Mesothelial cell of epicardium (in vitro differentiated cells): Measurements from ENCODE around the gene GNAI2. TPM values are rescaled to one million over a fixed set of nuclear protein-coding genes. Genes with fewer than 3 reads are reported as not detected.

Experiments used
- DNase-seq, 2 experiments: peaks; one replicate each; pipeline ENCODE4 v3.0.0; 2021; ENCODE audit warnings: low spot score in 2 of 2; ENCODE audit not compliant: unreplicated experiment in 2 of 2
- H3K27ac Mint-ChIP-seq: 2 replicates; pipeline ENCODE4 v1.8.0; 2021; ENCODE audit warnings: mixed read lengths
- H3K27me3 Mint-ChIP-seq: 2 replicates; pipeline ENCODE4 v1.8.0; 2021; ENCODE audit warnings: low read depth, mixed read lengths
- H3K36me3 Mint-ChIP-seq: 2 replicates; pipeline ENCODE4 v1.8.0; 2021; ENCODE audit warnings: mixed read lengths
- H3K4me1 Mint-ChIP-seq: 2 replicates; pipeline ENCODE4 v1.8.0; 2021; ENCODE audit warnings: mixed read lengths
- H3K4me3 Mint-ChIP-seq: 2 replicates; pipeline ENCODE4 v1.8.0; 2021; ENCODE audit warnings: mild to moderate bottlenecking, moderate library complexity, mixed read lengths
- H3K9me3 Mint-ChIP-seq: 2 replicates; pipeline ENCODE4 v1.8.0; 2021; ENCODE audit warnings: mixed read lengths
- microRNA-seq: library from miRNA; unstranded; fragments of <30 nt; microRNA quantifications from one replicate; pipeline ENCODE4 v1.2.0, GENCODE V29; 2021; ENCODE audit warnings: inconsistent platforms, mixed read lengths
- total RNA-seq: library from RNA; stranded (reverse); gene quantifications from 3 replicates; pipeline ENCODE4 v1.2.1, GENCODE V29; 2021
- TF ChIP-seq, protein P1 (sequence below): fragments of 200-600 bp; sonication (generic); IDR thresholded peaks from one replicate; pipeline ENCODE4 v1.5.0; 2021; ENCODE audit warnings: antibody characterized with exemption; ENCODE audit not compliant: unreplicated experiment

The GNAI2 gene
- total RNA-seq, 1 donor from 2014 or later, result 156 TPM

DNA sequence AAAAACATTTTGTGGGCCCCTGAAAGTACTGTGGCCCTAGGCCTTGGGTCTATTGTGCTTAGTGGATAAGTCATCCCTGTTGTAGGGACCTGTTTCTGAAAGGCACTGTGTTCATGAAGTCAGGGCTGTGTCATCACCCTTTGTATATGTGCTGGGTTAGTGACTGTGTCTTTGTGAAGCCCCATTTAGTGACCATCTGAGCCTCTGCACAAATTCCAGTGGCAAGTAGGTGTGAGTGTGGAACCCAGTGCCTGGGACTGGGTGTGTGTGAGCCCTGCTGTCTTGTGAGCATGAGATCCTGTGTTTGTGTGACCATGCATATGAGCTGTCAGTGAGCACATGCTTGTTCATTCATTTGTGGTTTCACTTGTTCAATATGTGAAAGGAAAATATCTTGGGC lies 68.6 kb downstream of the GNAI2 start:
- Mint-ChIP-seq H3K4me1 (peaks cover 16% of the 10 kb centered on the region), H3K27me3 (no peaks in the 10 kb centered on the region), H3K9me3 (no peaks in the 10 kb centered on the region), H3K36me3 (peaks cover 6% of the 10 kb centered on the region), H3K4me3 (no peak overlapping the region), H3K27ac (no peak overlapping the region)
- TF ChIP-seq, protein P1, sequence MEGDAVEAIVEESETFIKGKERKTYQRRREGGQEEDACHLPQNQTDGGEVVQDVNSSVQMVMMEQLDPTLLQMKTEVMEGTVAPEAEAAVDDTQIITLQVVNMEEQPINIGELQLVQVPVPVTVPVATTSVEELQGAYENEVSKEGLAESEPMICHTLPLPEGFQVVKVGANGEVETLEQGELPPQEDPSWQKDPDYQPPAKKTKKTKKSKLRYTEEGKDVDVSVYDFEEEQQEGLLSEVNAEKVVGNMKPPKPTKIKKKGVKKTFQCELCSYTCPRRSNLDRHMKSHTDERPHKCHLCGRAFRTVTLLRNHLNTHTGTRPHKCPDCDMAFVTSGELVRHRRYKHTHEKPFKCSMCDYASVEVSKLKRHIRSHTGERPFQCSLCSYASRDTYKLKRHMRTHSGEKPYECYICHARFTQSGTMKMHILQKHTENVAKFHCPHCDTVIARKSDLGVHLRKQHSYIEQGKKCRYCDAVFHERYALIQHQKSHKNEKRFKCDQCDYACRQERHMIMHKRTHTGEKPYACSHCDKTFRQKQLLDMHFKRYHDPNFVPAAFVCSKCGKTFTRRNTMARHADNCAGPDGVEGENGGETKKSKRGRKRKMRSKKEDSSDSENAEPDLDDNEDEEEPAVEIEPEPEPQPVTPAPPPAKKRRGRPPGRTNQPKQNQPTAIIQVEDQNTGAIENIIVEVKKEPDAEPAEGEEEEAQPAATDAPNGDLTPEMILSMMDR, result no peak
- DNase-seq, result no peak

Small RNA genes lying within 50 kb of the gene (microRNA-seq; reads per million reads assigned to microRNA genes)
- gene MIR5787, result not detected

Other genes with a start within 250 kb of the GNAI2 start
- gene RBM5, start 147.3 kb upstream of the GNAI2 start, total RNA-seq, result 301 to 332 TPM (median 322 TPM) in 3 replicates
- 94.5 to 101 TPM (median 99.1 TPM) in 3 replicates for gene SEMA3F, start 80.9 kb upstream of the GNAI2 start, total RNA-seq
- gene GNAT1, start 44.6 kb upstream of the GNAI2 start, total RNA-seq, result 0.27 to 0.98 TPM (median 0.55 TPM) in 3 replicates
- 0.84 to 2.5 TPM (median 1.8 TPM) in 3 replicates for gene SLC38A3, start 30.9 kb upstream of the GNAI2 start, total RNA-seq
- gene SEMA3B, start 32.9 kb downstream of the GNAI2 start, total RNA-seq, result 166 to 179 TPM (median 177 TPM) in 3 replicates
- 0.38 to 0.51 TPM (median 0.50 TPM) in 3 replicates for gene LSMEM2, start 42.9 kb downstream of the GNAI2 start, total RNA-seq
- gene IFRD2, start 56.2 kb downstream of the GNAI2 start, total RNA-seq, result 40.2 to 47.3 TPM (median 46.9 TPM) in 3 replicates
- gene HYAL3, start 63.2 kb downstream of the GNAI2 start, total RNA-seq, result 2.9 to 3.0 TPM (median 2.9 TPM) in 3 replicates
- 14.5 to 17.3 TPM (median 15.4 TPM) in 3 replicates for gene NAA80, start 63.2 kb downstream of the GNAI2 start, total RNA-seq
- gene HYAL1, start 67.4 kb downstream of the GNAI2 start, total RNA-seq, result 2.4 to 3.5 TPM (median 2.7 TPM) in 3 replicates
- 71.5 to 76.3 TPM (median 75.1 TPM) in 3 replicates for gene HYAL2, start 86.5 kb downstream of the GNAI2 start, total RNA-seq
- gene TUSC2, start 92.0 kb downstream of the GNAI2 start, total RNA-seq, result 19.8 to 23.3 TPM (median 20.3 TPM) in 3 replicates
- gene RASSF1, start 104.6 kb downstream of the GNAI2 start, total RNA-seq, result 13.7 to 15.4 TPM (median 14.3 TPM) in 3 replicates
- 0.54 to 1.00 TPM (median 0.83 TPM) in 3 replicates for gene ZMYND10, start 109.5 kb downstream of the GNAI2 start, total RNA-seq
- 19.9 to 23.4 TPM (median 23.3 TPM) in 3 replicates for gene NPRL2, start 114.6 kb downstream of the GNAI2 start, total RNA-seq
- 12.9 to 13.6 TPM (median 13.1 TPM) in 3 replicates for gene CYB561D2, start 114.7 kb downstream of the GNAI2 start, total RNA-seq
- 38.6 to 41.3 TPM (median 40.3 TPM) in 3 replicates for gene TMEM115, start 123.3 kb downstream of the GNAI2 start, total RNA-seq